ENCODE data around the gene RAB9A.
"Not testable (repeated sequence)": the region's sequence is repeated elsewhere in the genome, so short reads cannot be mapped to it uniquely, and the experiment has no call there.

DNA sequence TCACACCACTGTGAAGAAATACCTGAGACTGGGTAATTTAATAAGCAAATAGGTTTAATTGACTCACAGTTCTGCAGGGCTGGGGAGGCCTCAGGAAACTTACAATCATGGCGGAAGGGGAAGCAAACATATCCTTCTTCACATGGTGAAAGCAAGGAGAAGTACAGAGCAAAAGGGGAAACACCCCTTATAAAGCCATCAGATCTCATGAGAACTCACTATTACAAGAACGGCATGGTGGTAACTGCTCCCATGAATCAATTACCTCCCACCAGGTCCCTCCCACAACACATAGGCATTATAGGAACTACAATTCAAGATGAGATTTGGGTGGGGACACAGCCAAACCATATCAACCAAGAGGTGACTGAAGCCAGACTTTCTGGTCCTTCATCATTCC lies 40.6 kb upstream of the RAB9A start:
- TF ChIP-seq CTCF, POLR2A (IDR thresholded peaks at IDR 0.05): not testable (repeated sequence)
